Heart right ventricle (tissue), 16 donors: Measurements from ENCODE around the gene LPO. TPM values are rescaled to one million over a fixed set of nuclear protein-coding genes. Genes with fewer than 3 reads are reported as not detected.

Experiments
- ATAC-seq, 8 donors: fragments of 200-7000 bp; cut with Tn5 transposase; one replicate each; pipeline ENCODE4 v1.9.1; 2020; ENCODE audit warnings: mild to moderate bottlenecking in 8 of 8, moderate library complexity in 8 of 8, moderate number of reproducible peaks in 1 of 8
- DNase-seq, 2 donors: peaks; one replicate each; pipeline ENCODE4 v3.0.0-alpha.2; 2020
- H3K27ac ChIP-seq, 10 donors: fragments of 200-600 bp; sonication (generic) in 2 of 10; one replicate each; pipeline versions ENCODE4 v1.5.0 to v1.8.0; 2020 to 2022; ENCODE audit warnings: mild to moderate bottlenecking in 3 of 10
- H3K27me3 ChIP-seq, 7 donors: fragments of 200-600 bp; one replicate each; pipeline ENCODE4 v1.8.0; 2021 to 2022; ENCODE audit warnings: mild to moderate bottlenecking in 2 of 7
- H3K36me3 ChIP-seq, 9 donors: fragments of 200-600 bp; sonication (generic) in 1 of 9; one replicate each; pipeline versions ENCODE4 v1.5.0 to v1.8.0; 2020 to 2022; ENCODE audit warnings: mild to moderate bottlenecking in 2 of 9
- H3K4me1 ChIP-seq, 9 donors: fragments of 200-600 bp; sonication (generic) in 1 of 9; one replicate each; pipeline versions ENCODE4 v1.5.0 to v1.8.0; 2020 to 2022; ENCODE audit warnings: mild to moderate bottlenecking in 4 of 9
- H3K4me3 ChIP-seq, 10 donors: fragments of 200-600 bp; sonication (generic) in 2 of 10; one replicate each; pipeline versions ENCODE4 v1.5.0 to v1.8.0; 2020 to 2022; ENCODE audit warnings: mild to moderate bottlenecking in 7 of 10, moderate library complexity in 2 of 10
- H3K9me3 ChIP-seq, 11 donors: fragments of 200-600 bp in 10 of 11; sonication (generic) in 2 of 11; one replicate each; pipeline versions ENCODE4 v1.5.0 to v1.8.0; 2013 to 2022; ENCODE audit warnings: mild to moderate bottlenecking in 2 of 11, control low read depth in 1 of 11, moderate library complexity in 1 of 11
- CTCF ChIP-seq, 9 donors: fragments of 200-600 bp; sonication (generic) in 2 of 9; IDR thresholded peaks; one replicate each; pipeline versions ENCODE4 v1.5.0 to v1.8.0; 2021 to 2022; ENCODE audit warnings: antibody characterized with exemption in 9 of 9, mild to moderate bottlenecking in 5 of 9, moderate library complexity in 1 of 9
- WGBS, 2 donors: extraction: QIAGEN DNeasy Blood & Tissue Kit; methylation state at CpG; one replicate each; pipeline ENCODE4 v1.1.7; 2013; ENCODE audit warnings: inconsistent platforms in 1 of 2; 5-methylcytosine and 5-hydroxymethylcytosine counted together
- intact Hi-C, 10 donors: fragments of 100-400 bp; cut with DNase I; formaldehyde crosslinking; loops; one replicate each; pipeline versions ENCODE4 v1.11.1 to v1.14.2; 2022
- polyA plus RNA-seq, 2 donors: library from polyadenylated mRNA; stranded (reverse); fragments of 200-250 nt; gene quantifications; one replicate each; pipeline ENCODE4 v1.2.3, GENCODE V29; 2013
- total RNA-seq, 10 donors: library from RNA; stranded (reverse); fragmentation: NEBNext Ultra II Directional in 3 of 10; extraction: Animal tissue kit (Norgen Biotek cat#: 25700) in 3 of 10; gene quantifications; one replicate each; pipeline versions ENCODE4 v1.2.1 to v1.2.4, GENCODE V29; 2021 to 2023
- donor health status: Arrhythmogenic right ventricular cardiomyopathy.
- donor health status: ischemic (EF 13 %, LVEDD 7.1; RV severe dilation, severe dysfunction).
- donor health status: healthy with polysubstance abuse.
- donor health status: DM: no; HTN: yes; CAD: no.
- donor health status: DM: no; HTN: no; CAD: no.
- donor health status: ischemic (EF 25% LVEDD 6.9; RV normal size, moderate dysfunction).
- donor health status: ischemic (EF 25% LVEDD 5.7; RV mildly dilated, moderate dysfunction).
- donor health status: healthy.
- donor health status: DM: yes; HTN: yes; CAD: no.
- donor health status: Ischemic cardiomyopathy.
- donor health status: ischemic (EF 35%, LVEDD 5.7; RV mildly dilated, moderate dysfunction).
- donor health status: nonischemic (EF 11% LVEDD 7.7; RV severe dilation, severe dysfunction).
- donor health status: DM: yes; HTN: yes; CAD: no.
- donor health status: PGD.
- donor health status: ischemic (EF 29% LVEDD 5.4; RV normal size, mild dysfunction).
- donor health status: nonischemic (EF 23%, LVEDD 6.1; RV moderate dilation, normal function).

LPO gene
- total and polyA plus RNA-seq, 12 donors = not detected

GRCh38 chr17:58193641-58194255, 44.6 kb upstream of the LPO start:
- Histone ChIP-seq H3K27ac (no peak overlapping the region), H3K36me3 (no peaks in the 10 kb centered on the region), H3K27me3 (peaks cover 0 to 69% (median 42%) of the 10 kb centered on the region in 7 donors), H3K4me3 (no peak overlapping the region), H3K9me3 (no peaks in the 10 kb centered on the region), H3K4me1 (peaks cover 0 to 12% (median 7%) of the 10 kb centered on the region in 9 donors)
- DNase-seq (no peak), ATAC-seq (no peak)
- TF ChIP-seq CTCF (IDR thresholded peaks at IDR 0.05) = no peak
- WGBS, 2 donors = 72 to 74% methylated on average over 18 of the region's 18 CpGs
- intact Hi-C loops = no loop called here

DNA sequence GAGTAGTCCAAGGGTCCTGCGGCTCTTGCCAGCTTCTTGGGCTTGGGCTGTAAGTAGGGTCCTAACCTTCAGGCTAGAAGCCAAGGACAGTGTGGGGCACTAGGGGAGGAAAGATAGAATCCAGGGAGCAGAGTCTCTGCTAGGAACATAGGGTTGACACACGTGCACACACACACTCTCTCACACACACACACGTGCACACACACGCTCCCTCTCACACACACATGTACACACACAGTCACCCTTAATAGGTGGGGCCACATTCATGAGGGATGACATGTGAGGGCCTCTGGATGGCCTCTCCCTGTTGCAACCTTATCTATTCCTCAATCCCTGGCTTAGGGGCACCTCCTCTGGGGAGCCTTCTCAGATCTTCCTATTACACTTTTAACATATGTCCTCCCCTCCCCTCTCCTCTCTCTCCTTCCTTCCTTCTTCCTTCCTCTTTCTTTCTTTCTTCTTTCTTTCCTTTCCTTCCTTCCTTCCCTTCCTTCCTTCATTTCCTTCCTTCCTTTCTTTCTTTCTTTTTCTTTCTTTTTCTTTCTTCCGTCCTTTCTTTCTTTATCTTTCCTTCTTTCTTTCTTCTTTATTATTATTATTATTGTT, 42.8 kb upstream of the LPO start:
- H3K27ac ChIP-seq = no peak overlapping the region
- no peaks in the 10 kb centered on the region for H3K9me3 ChIP-seq
- ATAC-seq (no peak), DNase-seq (no peak)
- TF ChIP-seq CTCF (IDR thresholded peaks at IDR 0.05) = no peak
- intact Hi-C loops = no loop called here
- H3K4me3 ChIP-seq = no peak overlapping the region
- H3K36me3 ChIP-seq = no peaks in the 10 kb centered on the region
- peaks cover 0 to 71% (median 46%) of the 10 kb centered on the region in 7 donors for H3K27me3 ChIP-seq
- no peaks in the 10 kb centered on the region for H3K4me1 ChIP-seq
- 76 to 86% methylated on average over 5 of the region's 5 CpGs for WGBS, 2 donors

- intact Hi-C loops = no loop called here
- DNase-seq (no peak), ATAC-seq (no peak)
- Histone ChIP-seq H3K27ac (no peak overlapping the region), H3K27me3 (peaks cover 0 to 61% (median 37%) of the 10 kb centered on the region in 7 donors), H3K9me3 (no peaks in the 10 kb centered on the region), H3K4me3 (no peak overlapping the region), H3K4me1 (no peaks in the 10 kb centered on the region), H3K36me3 (no peaks in the 10 kb centered on the region)
- WGBS, 2 donors = 85 to 91% methylated on average over 7 of the region's 7 CpGs
- no peak for TF ChIP-seq CTCF (IDR thresholded peaks at IDR 0.05)
These were observed 41.8 kb upstream of the LPO start for GRCh38 chr17:58196610-58197009.

DNA sequence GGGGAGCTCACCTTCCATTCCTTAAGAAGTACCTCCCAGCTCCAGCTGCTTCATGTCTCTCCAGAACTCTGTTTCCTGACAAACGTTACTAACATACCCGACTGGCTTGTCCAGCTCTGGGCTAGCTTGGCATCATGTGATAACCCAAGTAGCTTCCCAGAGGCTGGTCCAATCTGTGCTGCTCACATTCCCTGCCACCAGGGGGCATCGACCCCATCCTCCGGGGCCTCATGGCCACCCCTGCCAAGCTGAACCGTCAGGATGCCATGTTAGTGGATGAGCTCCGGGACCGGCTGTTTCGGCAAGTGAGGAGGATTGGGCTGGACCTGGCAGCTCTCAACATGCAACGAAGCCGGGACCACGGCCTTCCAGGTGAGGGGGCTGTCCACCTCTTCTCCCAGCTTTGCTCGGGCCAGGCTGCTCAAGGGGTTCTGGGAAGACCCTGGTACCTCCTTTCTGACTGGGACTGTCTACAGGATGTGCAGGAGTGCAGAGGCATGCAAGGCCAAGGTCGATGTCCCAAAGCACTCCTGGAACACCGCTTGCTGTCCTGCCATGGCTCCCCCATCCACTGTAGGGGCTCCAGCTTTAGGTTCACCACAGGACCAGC, 38.3 kb upstream of the LPO start:
- WGBS, 2 donors = 39 to 48% methylated on average over 14 of the region's 14 CpGs
- Histone ChIP-seq H3K27ac (no peak overlapping the region), H3K4me1 (no peaks in the 10 kb centered on the region), H3K27me3 (peaks cover 0 to 38% (median 25%) of the 10 kb centered on the region in 7 donors), H3K9me3 (no peaks in the 10 kb centered on the region), H3K4me3 (no peak overlapping the region), H3K36me3 (peaks cover 0 to 6% (median 0%) of the 10 kb centered on the region in 9 donors)
- peak in 1 of 2 donors; percentile 42 for DNase-seq
- TF ChIP-seq CTCF (IDR thresholded peaks at IDR 0.05) = peak in 7 of 9 donors; percentile 39 to 65 (median 47)
- intact Hi-C loops = no loop called here
- ATAC-seq = peak in 5 of 8 donors; percentile 24 to 60 (median 46)
